HepG2 (cell line): ENCODE results near the gene FOSB. TPM values are rescaled to one million over a fixed set of nuclear protein-coding genes. Genes with fewer than 3 reads are reported as not detected.

Experiments used
- GATA4 ChIP-seq: sonication (generic); IDR thresholded peaks from 2 replicates; pipeline ENCODE4 v1.6.1; 2016; ENCODE audit warnings: antibody characterized with exemption, low read depth, borderline replicate concordance
- HES4 ChIP-seq: sonication (generic); formaldehyde crosslinking; IDR thresholded peaks from 2 replicates; pipeline ENCODE4 v1.9.0; 2021; ENCODE audit warnings: mild to moderate bottlenecking, missing genetic modification reagents, borderline replicate concordance
- KLF13 ChIP-seq: sonication (generic); formaldehyde crosslinking; IDR thresholded peaks from 2 replicates; pipeline ENCODE4 v1.4.0; 2020; ENCODE audit warnings: mild to moderate bottlenecking, missing genetic modification reagents
- MAFG ChIP-seq: sonication (generic); formaldehyde crosslinking; IDR thresholded peaks from 2 replicates; pipeline ENCODE4 v1.5.1; 2020; ENCODE audit warnings: mild to moderate bottlenecking, missing genetic modification reagents
- MLLT10 ChIP-seq: sonication (generic); formaldehyde crosslinking; IDR thresholded peaks from 2 replicates; pipeline ENCODE4 v1.4.0; 2020; ENCODE audit warnings: missing genetic modification reagents
- MXI1 ChIP-seq: IDR thresholded peaks from 3 replicates; pipeline ENCODE4 v1.6.1; 2012; ENCODE audit warnings: low read depth, low read length, inconsistent platforms, borderline replicate concordance
- NAIF1 ChIP-seq: sonication (generic); formaldehyde crosslinking; IDR thresholded peaks from 2 replicates; pipeline ENCODE4 v1.5.0; 2020; ENCODE audit warnings: mild to moderate bottlenecking, missing genetic modification reagents, borderline replicate concordance
- PHF5A ChIP-seq: IDR thresholded peaks from one replicate; pipeline ENCODE4 v1.6.1; 2018; ENCODE audit warnings: low read depth, missing genetic modification reagents; ENCODE audit not compliant: unreplicated experiment
- SP5 ChIP-seq: IDR thresholded peaks from 2 replicates; pipeline ENCODE4 v1.6.1; 2016; ENCODE audit warnings: low read depth, borderline replicate concordance
- ZFP37 ChIP-seq: sonication (generic); formaldehyde crosslinking; IDR thresholded peaks from 2 replicates; pipeline ENCODE4 v1.4.0; 2020; ENCODE audit warnings: missing genetic modification reagents, borderline replicate concordance
- ZNF343 ChIP-seq: sonication (generic); formaldehyde crosslinking; IDR thresholded peaks from 2 replicates; pipeline ENCODE4 v1.4.0; 2020; ENCODE audit warnings: mild to moderate bottlenecking, missing genetic modification reagents
- ZNF549 ChIP-seq: sonication (generic); formaldehyde crosslinking; IDR thresholded peaks from 2 replicates; pipeline ENCODE4 v1.5.0; 2020; ENCODE audit warnings: missing genetic modification reagents
- ZSCAN29 ChIP-seq: sonication (generic); formaldehyde crosslinking; conservative IDR thresholded peaks from 2 replicates; pipeline ENCODE4 v1.4.0; 2020; ENCODE audit warnings: mild to moderate bottlenecking, missing genetic modification reagents
- polyA plus RNA-seq, 8 experiments: library from polyadenylated mRNA; depleted of rRNA in 3 of 8; stranded (reverse) in 7 of 8; unstranded in 1 of 8; fragments of >200 nt; fragmentation: Illumina TruSeq in 4 of 8; extraction: Trizol in 4 of 8; gene quantifications; 2 replicates each; pipeline versions ENCODE4 v1.2.1 to v1.2.3, GENCODE V29; 2011 to 2016; ENCODE audit warnings: low read depth in 4 of 8, missing spikeins in 1 of 8, mixed read lengths in 1 of 8; ENCODE audit not compliant: insufficient read depth in 1 of 8
- total RNA-seq, 5 experiments: library from RNA; depleted of rRNA; stranded (reverse); fragments of >200 nt; fragmentation: Illumina TruSeq; extraction: Trizol; gene quantifications; 2 replicates each; pipeline ENCODE4 v1.2.3, GENCODE V29; 2016; ENCODE audit warnings: low read depth in 1 of 5
- TF ChIP-seq, protein P1 (sequence below): sonication (generic); formaldehyde crosslinking; IDR thresholded peaks from 2 replicates; pipeline ENCODE4 v1.8.1; 2022; ENCODE audit warnings: mild to moderate bottlenecking, missing genetic modification reagents
- TF ChIP-seq, protein P2 (sequence below): sonication (generic); formaldehyde crosslinking; IDR thresholded peaks from 2 replicates; pipeline ENCODE4 v1.4.0; 2020; ENCODE audit warnings: missing genetic modification reagents; ENCODE audit errors: not compliant biosample characterization
- TF ChIP-seq, protein P3 (sequence below): sonication (generic); formaldehyde crosslinking; IDR thresholded peaks from 2 replicates; pipeline ENCODE4 v1.9.0; 2021; ENCODE audit warnings: missing genetic modification reagents, borderline replicate concordance
- TF ChIP-seq, protein P4 (sequence below): sonication (generic); formaldehyde crosslinking; IDR thresholded peaks from 2 replicates; pipeline ENCODE4 v1.4.0; 2020; ENCODE audit warnings: mild to moderate bottlenecking, missing genetic modification reagents
- TF ChIP-seq, protein P5 (sequence below): sonication (generic); formaldehyde crosslinking; IDR thresholded peaks from 2 replicates; pipeline ENCODE4 v1.8.1; 2022; ENCODE audit warnings: low read depth, mild to moderate bottlenecking, missing genetic modification reagents

The FOSB gene
- total and polyA plus RNA-seq, 2 of the 13 experiments (the other 11 are each of a cell fraction or from before 2014, with no cell fraction given): 2.8 to 6.0 TPM

DNA sequence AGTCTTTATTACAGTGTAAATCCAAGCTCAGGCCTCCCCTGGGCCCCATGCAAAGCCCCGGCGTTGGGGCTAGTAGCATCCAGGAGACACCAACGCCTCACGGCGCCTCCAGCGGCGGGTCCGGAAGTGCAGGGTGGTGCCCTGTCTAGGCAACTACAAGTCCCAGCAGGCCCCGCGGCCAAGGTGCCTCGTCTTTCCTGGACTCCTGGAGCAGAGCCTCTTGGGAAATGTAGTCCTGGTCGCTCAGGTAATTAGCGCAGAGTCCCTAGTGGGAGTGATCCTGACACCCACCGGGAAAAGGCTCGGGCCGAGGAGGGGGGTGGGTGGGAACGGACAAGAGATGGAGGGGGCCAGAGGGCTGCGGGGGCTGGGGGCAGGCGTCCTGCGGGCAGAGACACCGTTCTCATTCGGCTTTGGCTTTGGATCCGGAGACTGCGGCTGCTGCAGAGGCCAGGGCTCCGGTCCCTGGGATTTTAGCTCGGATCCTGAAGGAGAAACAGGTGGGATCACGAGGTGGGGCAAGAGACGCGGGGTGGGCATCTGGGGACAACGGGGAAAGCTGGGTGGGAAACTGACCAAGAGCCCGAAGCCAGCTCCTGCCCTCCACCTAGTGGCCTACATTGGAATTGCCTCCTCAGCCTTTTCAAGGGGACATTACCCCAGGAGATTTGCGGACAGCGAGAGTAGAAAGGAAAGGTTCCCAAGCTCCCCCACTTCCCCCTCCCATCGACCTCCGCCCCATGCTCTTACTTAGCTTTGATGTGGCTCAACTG is 17.7 kb downstream of the FOSB start (continued):
- TF ChIP-seq MLLT10 (CRISPR knock-in tag) (no peak), GATA4 (0 out of 2 replicates have a peak, but pooled peaks have one; percentile 23), ZNF549 (CRISPR knock-in tag) (no peak), NAIF1 (CRISPR knock-in tag) (no peak), KLF13 (CRISPR knock-in tag) (no peak), PHF5A (CRISPR knock-in tag) (no peak), MXI1 (peak; percentile 57; the same call in 1 of the 3 replicates), HES4 (no peak), MAFG (no peak), ZSCAN29 (CRISPR knock-in tag) (no peak), ZNF343 (CRISPR knock-in tag) (no peak), SP5 (CRISPR knock-in tag) (no peak), ZFP37 (no peak)
- TF ChIP-seq, protein P1, sequence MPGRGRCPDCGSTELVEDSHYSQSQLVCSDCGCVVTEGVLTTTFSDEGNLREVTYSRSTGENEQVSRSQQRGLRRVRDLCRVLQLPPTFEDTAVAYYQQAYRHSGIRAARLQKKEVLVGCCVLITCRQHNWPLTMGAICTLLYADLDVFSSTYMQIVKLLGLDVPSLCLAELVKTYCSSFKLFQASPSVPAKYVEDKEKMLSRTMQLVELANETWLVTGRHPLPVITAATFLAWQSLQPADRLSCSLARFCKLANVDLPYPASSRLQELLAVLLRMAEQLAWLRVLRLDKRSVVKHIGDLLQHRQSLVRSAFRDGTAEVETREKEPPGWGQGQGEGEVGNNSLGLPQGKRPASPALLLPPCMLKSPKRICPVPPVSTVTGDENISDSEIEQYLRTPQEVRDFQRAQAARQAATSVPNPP (CRISPR knock-in tag): no peak
- TF ChIP-seq, protein P2, sequence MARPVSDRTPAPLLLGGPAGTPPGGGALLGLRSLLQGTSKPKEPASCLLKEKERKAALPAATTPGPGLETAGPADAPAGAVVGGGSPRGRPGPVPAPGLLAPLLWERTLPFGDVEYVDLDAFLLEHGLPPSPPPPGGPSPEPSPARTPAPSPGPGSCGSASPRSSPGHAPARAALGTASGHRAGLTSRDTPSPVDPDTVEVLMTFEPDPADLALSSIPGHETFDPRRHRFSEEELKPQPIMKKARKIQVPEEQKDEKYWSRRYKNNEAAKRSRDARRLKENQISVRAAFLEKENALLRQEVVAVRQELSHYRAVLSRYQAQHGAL: no peak
- TF ChIP-seq, protein P3, sequence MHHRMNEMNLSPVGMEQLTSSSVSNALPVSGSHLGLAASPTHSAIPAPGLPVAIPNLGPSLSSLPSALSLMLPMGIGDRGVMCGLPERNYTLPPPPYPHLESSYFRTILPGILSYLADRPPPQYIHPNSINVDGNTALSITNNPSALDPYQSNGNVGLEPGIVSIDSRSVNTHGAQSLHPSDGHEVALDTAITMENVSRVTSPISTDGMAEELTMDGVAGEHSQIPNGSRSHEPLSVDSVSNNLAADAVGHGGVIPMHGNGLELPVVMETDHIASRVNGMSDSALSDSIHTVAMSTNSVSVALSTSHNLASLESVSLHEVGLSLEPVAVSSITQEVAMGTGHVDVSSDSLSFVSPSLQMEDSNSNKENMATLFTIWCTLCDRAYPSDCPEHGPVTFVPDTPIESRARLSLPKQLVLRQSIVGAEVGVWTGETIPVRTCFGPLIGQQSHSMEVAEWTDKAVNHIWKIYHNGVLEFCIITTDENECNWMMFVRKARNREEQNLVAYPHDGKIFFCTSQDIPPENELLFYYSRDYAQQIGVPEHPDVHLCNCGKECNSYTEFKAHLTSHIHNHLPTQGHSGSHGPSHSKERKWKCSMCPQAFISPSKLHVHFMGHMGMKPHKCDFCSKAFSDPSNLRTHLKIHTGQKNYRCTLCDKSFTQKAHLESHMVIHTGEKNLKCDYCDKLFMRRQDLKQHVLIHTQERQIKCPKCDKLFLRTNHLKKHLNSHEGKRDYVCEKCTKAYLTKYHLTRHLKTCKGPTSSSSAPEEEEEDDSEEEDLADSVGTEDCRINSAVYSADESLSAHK: no peak
- TF ChIP-seq, protein P4, sequence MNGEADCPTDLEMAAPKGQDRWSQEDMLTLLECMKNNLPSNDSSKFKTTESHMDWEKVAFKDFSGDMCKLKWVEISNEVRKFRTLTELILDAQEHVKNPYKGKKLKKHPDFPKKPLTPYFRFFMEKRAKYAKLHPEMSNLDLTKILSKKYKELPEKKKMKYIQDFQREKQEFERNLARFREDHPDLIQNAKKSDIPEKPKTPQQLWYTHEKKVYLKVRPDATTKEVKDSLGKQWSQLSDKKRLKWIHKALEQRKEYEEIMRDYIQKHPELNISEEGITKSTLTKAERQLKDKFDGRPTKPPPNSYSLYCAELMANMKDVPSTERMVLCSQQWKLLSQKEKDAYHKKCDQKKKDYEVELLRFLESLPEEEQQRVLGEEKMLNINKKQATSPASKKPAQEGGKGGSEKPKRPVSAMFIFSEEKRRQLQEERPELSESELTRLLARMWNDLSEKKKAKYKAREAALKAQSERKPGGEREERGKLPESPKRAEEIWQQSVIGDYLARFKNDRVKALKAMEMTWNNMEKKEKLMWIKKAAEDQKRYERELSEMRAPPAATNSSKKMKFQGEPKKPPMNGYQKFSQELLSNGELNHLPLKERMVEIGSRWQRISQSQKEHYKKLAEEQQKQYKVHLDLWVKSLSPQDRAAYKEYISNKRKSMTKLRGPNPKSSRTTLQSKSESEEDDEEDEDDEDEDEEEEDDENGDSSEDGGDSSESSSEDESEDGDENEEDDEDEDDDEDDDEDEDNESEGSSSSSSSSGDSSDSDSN: peak; percentile 63
- TF ChIP-seq, protein P5, sequence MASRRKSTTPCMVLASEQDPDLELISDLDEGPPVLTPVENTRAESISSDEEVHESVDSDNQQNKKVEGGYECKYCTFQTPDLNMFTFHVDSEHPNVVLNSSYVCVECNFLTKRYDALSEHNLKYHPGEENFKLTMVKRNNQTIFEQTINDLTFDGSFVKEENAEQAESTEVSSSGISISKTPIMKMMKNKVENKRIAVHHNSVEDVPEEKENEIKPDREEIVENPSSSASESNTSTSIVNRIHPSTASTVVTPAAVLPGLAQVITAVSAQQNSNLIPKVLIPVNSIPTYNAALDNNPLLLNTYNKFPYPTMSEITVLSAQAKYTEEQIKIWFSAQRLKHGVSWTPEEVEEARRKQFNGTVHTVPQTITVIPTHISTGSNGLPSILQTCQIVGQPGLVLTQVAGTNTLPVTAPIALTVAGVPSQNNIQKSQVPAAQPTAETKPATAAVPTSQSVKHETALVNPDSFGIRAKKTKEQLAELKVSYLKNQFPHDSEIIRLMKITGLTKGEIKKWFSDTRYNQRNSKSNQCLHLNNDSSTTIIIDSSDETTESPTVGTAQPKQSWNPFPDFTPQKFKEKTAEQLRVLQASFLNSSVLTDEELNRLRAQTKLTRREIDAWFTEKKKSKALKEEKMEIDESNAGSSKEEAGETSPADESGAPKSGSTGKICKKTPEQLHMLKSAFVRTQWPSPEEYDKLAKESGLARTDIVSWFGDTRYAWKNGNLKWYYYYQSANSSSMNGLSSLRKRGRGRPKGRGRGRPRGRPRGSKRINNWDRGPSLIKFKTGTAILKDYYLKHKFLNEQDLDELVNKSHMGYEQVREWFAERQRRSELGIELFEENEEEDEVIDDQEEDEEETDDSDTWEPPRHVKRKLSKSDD (CRISPR knock-in tag): no peak
